ENCODE data around the gene FAM174B. TPM values are rescaled to one million over a fixed set of nuclear protein-coding genes. Genes with fewer than 3 reads are reported as not detected.
A peak's percentile ranks its signal among the peaks of the same experiment; 100 is the strongest.

FAM174B gene
- total and polyA plus RNA-seq, 2 donors from 2014 or later, result 9.8 to 13.8 TPM

DNA sequence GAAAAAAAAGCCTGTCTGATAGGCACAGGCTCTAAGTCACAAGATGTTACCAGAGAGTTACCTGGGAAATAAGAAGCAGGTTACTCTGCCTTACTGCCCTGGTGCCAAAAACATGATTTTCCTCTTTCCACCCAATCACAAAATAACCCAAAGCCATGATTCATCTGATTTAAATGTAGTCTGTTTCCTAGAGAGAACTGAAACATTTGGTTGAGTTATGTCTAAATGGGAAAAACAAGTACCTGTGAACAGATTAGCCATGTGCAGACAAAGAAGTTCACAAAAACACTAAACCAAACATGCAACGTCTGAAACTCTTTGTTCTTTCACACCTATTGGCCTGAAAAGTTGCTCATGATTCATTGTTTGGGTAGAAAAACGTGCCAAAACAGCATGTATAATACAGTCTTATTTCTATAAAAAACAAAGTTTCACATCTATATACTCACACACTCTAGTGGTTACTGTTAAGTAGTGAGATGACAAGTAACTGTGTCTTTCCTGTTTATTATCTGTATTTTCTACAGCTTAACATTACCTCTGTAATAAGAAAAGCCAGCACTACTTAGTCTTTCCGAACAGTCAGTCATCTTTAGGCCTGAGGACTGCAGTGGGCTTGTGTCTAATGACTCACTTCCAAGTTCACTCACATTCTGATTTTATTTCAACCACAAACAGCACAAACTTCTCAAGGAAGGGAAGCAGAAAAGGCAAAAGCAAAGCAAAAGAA lies 30.2 kb downstream of the FAM174B start:
- no peak overlapping the region for H3K27ac ChIP-seq (ENCODE audit: low read depth in 2 of 2, low read length in 2 of 2)
- TF ChIP-seq, protein P1, sequence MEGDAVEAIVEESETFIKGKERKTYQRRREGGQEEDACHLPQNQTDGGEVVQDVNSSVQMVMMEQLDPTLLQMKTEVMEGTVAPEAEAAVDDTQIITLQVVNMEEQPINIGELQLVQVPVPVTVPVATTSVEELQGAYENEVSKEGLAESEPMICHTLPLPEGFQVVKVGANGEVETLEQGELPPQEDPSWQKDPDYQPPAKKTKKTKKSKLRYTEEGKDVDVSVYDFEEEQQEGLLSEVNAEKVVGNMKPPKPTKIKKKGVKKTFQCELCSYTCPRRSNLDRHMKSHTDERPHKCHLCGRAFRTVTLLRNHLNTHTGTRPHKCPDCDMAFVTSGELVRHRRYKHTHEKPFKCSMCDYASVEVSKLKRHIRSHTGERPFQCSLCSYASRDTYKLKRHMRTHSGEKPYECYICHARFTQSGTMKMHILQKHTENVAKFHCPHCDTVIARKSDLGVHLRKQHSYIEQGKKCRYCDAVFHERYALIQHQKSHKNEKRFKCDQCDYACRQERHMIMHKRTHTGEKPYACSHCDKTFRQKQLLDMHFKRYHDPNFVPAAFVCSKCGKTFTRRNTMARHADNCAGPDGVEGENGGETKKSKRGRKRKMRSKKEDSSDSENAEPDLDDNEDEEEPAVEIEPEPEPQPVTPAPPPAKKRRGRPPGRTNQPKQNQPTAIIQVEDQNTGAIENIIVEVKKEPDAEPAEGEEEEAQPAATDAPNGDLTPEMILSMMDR (IDR thresholded peaks at IDR 0.05; ENCODE audit: borderline replicate concordance, extremely low read depth, insufficient read depth), result no peak
- H3K36me3 ChIP-seq (ENCODE audit: control insufficient read depth in 2 of 3, insufficient read depth in 3 of 3, low read length in 3 of 3), result no peaks in the 10 kb centered on the region
- FAIRE-seq (no peak), DNase-seq (no peak)
- no peak overlapping the region for H3K9ac ChIP-seq (ENCODE audit: low read length in 3 of 3)
- intact Hi-C loops (cut with DNase I), result no loop called here
- H3K9me3 ChIP-seq (ENCODE audit: control insufficient read depth in 2 of 3, insufficient read depth in 1 of 3, low read length in 3 of 3), result no peaks in the 10 kb centered on the region
- H3K4me1 ChIP-seq (ENCODE audit: control insufficient read depth in 2 of 3, insufficient read depth in 2 of 3, low read depth in 1 of 3, low read length in 3 of 3), result no peaks in the 10 kb centered on the region
- no peak overlapping the region for H3K4me3 ChIP-seq (ENCODE audit: low read length in 3 of 3)
- no peaks in the 10 kb centered on the region for H3K27me3 ChIP-seq (ENCODE audit: control insufficient read depth, insufficient read depth, low read length)

DNA sequence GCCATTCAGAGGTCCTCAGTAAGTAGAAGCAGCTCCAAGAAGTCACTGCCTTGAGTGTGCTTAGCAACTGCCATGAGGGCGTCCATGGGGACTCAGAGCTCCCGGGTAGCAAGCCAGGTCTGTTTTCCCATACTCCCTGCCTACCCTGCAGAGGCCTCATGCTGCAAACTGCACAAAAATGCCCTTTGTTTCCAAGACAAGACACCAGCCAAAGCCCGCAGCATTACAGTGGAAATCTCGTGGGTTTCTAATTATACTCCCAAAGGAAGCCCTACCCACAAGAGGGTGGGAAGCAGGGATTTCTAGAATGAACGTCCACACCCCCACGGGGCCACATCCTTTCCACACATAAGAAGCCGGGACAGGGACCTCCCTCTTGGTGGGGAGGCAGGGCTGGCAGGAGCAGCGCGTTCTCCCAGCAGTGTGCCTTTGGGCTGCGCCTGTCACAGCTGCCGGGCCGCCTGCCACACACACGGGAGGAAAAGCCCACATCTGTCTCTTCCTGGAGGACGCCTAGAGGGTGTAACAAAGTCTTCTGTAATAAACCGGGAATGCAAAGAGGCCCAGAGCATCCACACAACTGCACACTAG lies 31.1 kb downstream of the FAM174B start:
- Histone ChIP-seq H3K36me3 (ENCODE audit: control insufficient read depth in 2 of 3, insufficient read depth in 3 of 3, low read length in 3 of 3) (no peaks in the 10 kb centered on the region), H3K27me3 (ENCODE audit: control insufficient read depth, insufficient read depth, low read length) (no peaks in the 10 kb centered on the region), H3K4me1 (ENCODE audit: control insufficient read depth in 2 of 3, insufficient read depth in 2 of 3, low read depth in 1 of 3, low read length in 3 of 3) (no peaks in the 10 kb centered on the region), H3K9ac (ENCODE audit: low read length in 3 of 3) (no peak overlapping the region), H3K9me3 (ENCODE audit: control insufficient read depth in 2 of 3, insufficient read depth in 1 of 3, low read length in 3 of 3) (no peaks in the 10 kb centered on the region), H3K4me3 (ENCODE audit: low read length in 3 of 3) (no peak overlapping the region), H3K27ac (ENCODE audit: low read depth in 2 of 2, low read length in 2 of 2) (no peak overlapping the region)
- TF ChIP-seq, protein P1 (IDR thresholded peaks at IDR 0.05; ENCODE audit: borderline replicate concordance, extremely low read depth, insufficient read depth), result no peak
- FAIRE-seq (no peak), DNase-seq (peak in 2 of 5 donors; percentile 26 to 27)
- intact Hi-C loops (cut with DNase I), result no loop called here

DNA sequence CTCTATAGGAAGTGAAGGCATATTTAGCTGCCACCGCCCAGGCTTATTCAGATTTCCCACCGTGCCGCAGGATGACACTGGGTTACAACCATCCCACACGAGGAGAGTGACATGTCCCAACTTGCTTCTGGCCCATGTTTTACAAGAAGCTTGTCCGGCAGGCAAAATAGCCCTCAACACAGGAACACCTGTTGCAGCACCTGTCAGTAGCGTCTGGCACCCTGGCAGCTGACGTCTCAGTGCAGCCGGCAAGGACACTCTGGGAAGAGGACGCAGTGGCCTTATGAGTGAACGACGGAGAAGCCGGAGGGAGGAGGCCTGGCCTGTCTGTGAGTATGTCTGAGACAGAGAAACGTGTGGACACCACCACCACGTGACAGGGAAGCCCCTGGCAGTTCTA lies 32.1 kb downstream of the FAM174B start:
- Histone ChIP-seq H3K9me3 (ENCODE audit: control insufficient read depth in 2 of 3, insufficient read depth in 1 of 3, low read length in 3 of 3) (no peaks in the 10 kb centered on the region), H3K27me3 (ENCODE audit: control insufficient read depth, insufficient read depth, low read length) (no peaks in the 10 kb centered on the region), H3K9ac (ENCODE audit: low read length in 3 of 3) (no peak overlapping the region), H3K36me3 (ENCODE audit: control insufficient read depth in 2 of 3, insufficient read depth in 3 of 3, low read length in 3 of 3) (no peaks in the 10 kb centered on the region), H3K4me3 (ENCODE audit: low read length in 3 of 3) (no peak overlapping the region), H3K27ac (ENCODE audit: low read depth in 2 of 2, low read length in 2 of 2) (no peak overlapping the region), H3K4me1 (ENCODE audit: control insufficient read depth in 2 of 3, insufficient read depth in 2 of 3, low read depth in 1 of 3, low read length in 3 of 3) (no peaks in the 10 kb centered on the region)
- FAIRE-seq (no peak), DNase-seq (no peak)
- TF ChIP-seq, protein P1 (IDR thresholded peaks at IDR 0.05; ENCODE audit: borderline replicate concordance, extremely low read depth, insufficient read depth), result no peak
- intact Hi-C loops (cut with DNase I), result no loop called here
